ENCODE measurements around the gene SYNRG. TPM values are rescaled to one million over a fixed set of nuclear protein-coding genes. Genes with fewer than 3 reads are reported as not detected.

SYNRG gene
- total and polyA plus RNA-seq, 8 donors = 3.7 to 92.4 (median 27.8) TPM

- intact Hi-C loops (cut with DNase I; ENCODE audit: low total_unique reads) = no loop called here
- TF ChIP-seq POLR2A (IDR thresholded peaks at IDR 0.05) (no peak), POLR2AphosphoS5 (IDR thresholded peaks at IDR 0.05) (no peak), CTCF (IDR thresholded peaks at IDR 0.05) (no peak), EP300 (IDR thresholded peaks at IDR 0.05) (no peak)
- 60 to 70% (median 66%) methylated on average over 26 of the region's 26 CpGs for WGBS, 5 donors
- no peaks in the 10 kb centered on the region for H3K27me3 ChIP-seq
- H3K4me1 ChIP-seq = peaks cover 9 to 63% (median 32%) of the 10 kb centered on the region in 4 donors
- no peaks in the 10 kb centered on the region for H3K9me3 ChIP-seq
- H3K27ac ChIP-seq = peak overlapping the region in 4 of 5 donors; percentile 23 to 94 (median 90)
- H3K36me3 ChIP-seq = peaks cover 0 to 11% (median 7%) of the 10 kb centered on the region in 4 donors
- DNase-seq = peak in 1 of 2 donors; percentile 16
- peak overlapping the region; percentile 80 to 99 (median 96) for H3K4me3 ChIP-seq
Observed at GRCh38 chr17:37607637-37608331, 1.4 kb downstream of the SYNRG start.

GRCh38 chr17:37605813-37606505, 3.3 kb downstream of the SYNRG start:
- peak in 1 of 2 donors; percentile 52 for DNase-seq
- H3K4me3 ChIP-seq = no peak overlapping the region
- WGBS, 5 donors = 71 to 85% (median 82%) methylated on average over 7 of the region's 7 CpGs
- peak overlapping the region in 1 of 5 donors; percentile 31 for H3K27ac ChIP-seq
- peaks cover 0 to 5% (median 0%) of the 10 kb centered on the region in 4 donors for H3K36me3 ChIP-seq
- H3K9me3 ChIP-seq = no peaks in the 10 kb centered on the region
- peaks cover 9 to 67% (median 36%) of the 10 kb centered on the region in 4 donors for H3K4me1 ChIP-seq
- intact Hi-C loops (cut with DNase I; ENCODE audit: low total_unique reads) = no loop called here
- TF ChIP-seq EP300 (IDR thresholded peaks at IDR 0.05) (no peak), POLR2AphosphoS5 (IDR thresholded peaks at IDR 0.05) (no peak), POLR2A (IDR thresholded peaks at IDR 0.05) (no peak), CTCF (IDR thresholded peaks at IDR 0.05) (no peak)
- no peaks in the 10 kb centered on the region for H3K27me3 ChIP-seq

- Histone ChIP-seq H3K27me3 (no peaks in the 10 kb centered on the region), H3K4me3 (no peak overlapping the region), H3K27ac (peak overlapping the region in 1 of 5 donors; percentile 31), H3K36me3 (peaks cover 0 to 12% (median 5%) of the 10 kb centered on the region in 4 donors), H3K4me1 (peaks cover 9 to 63% (median 36%) of the 10 kb centered on the region in 4 donors), H3K9me3 (no peaks in the 10 kb centered on the region)
- no peak for DNase-seq
- WGBS, 5 donors = 76 to 83% (median 79%) methylated on average over 4 of the region's 4 CpGs
- intact Hi-C loops (cut with DNase I; ENCODE audit: low total_unique reads) = no loop called here
- TF ChIP-seq POLR2AphosphoS5 (IDR thresholded peaks at IDR 0.05) (no peak), EP300 (IDR thresholded peaks at IDR 0.05) (no peak), POLR2A (IDR thresholded peaks at IDR 0.05) (no peak), CTCF (IDR thresholded peaks at IDR 0.05) (no peak)
Observed at GRCh38 chr17:37605081-37605480, 4.1 kb downstream of the SYNRG start.

GRCh38 chr17:37604556-37604955, 4.7 kb downstream of the SYNRG start:
- Histone ChIP-seq H3K4me1 (peaks cover 6 to 58% (median 34%) of the 10 kb centered on the region in 4 donors), H3K27me3 (no peaks in the 10 kb centered on the region), H3K27ac (no peak overlapping the region), H3K4me3 (no peak overlapping the region), H3K9me3 (no peaks in the 10 kb centered on the region), H3K36me3 (peaks cover 0 to 16% (median 10%) of the 10 kb centered on the region in 4 donors)
- DNase-seq = no peak
- 73 to 81% (median 79%) methylated on average over 6 of the region's 6 CpGs for WGBS, 5 donors
- intact Hi-C loops (cut with DNase I; ENCODE audit: low total_unique reads) = no loop called here
- no peak for TF ChIP-seq EP300 (IDR thresholded peaks at IDR 0.05)
- TF ChIP-seq POLR2A (IDR thresholded peaks at IDR 0.05) = no peak
- TF ChIP-seq CTCF (IDR thresholded peaks at IDR 0.05) = no peak
- no peak for TF ChIP-seq POLR2AphosphoS5 (IDR thresholded peaks at IDR 0.05)

All from stomach (tissue), 9 donors.